Lower leg skin (tissue), 3 donors: ENCODE measurements around the gene ERC1.

Experiments used
- POLR2A ChIP-seq, 2 donors: fragments of 450-650 bp; IDR thresholded peaks; one replicate each; pipeline ENCODE4 v1.6.1; 2016 to 2017; ENCODE audit warnings: antibody characterized with exemption in 2 of 2, mild to moderate bottlenecking in 1 of 2, moderate library complexity in 1 of 2
- TF ChIP-seq, protein P1 (sequence below), 3 donors: fragments of 450-650 bp; IDR thresholded peaks; one replicate each; pipeline ENCODE4 v1.5.1; 2016; ENCODE audit warnings: antibody characterized with exemption in 3 of 3, mild to moderate bottlenecking in 3 of 3, moderate library complexity in 2 of 3

DNA sequence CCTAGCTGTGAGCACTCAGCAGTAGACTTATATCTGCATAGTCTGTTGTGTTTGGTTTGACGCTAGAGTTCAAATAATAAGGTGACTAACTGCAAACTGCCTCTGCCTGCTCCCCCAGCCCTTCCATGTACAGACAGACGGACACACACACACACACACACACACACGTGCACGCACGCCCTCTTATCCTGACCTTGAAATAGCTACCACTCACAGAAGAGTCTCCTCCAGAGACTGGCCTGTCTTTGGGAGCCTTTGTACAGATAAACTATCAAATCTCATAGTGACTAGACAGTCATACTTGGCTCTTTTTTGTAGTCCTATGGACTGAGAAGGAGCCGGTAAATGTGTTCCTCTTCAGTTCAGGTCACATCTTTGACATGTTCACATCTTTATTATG, 445.0 kb downstream of the ERC1 start:
- TF ChIP-seq, protein P1, sequence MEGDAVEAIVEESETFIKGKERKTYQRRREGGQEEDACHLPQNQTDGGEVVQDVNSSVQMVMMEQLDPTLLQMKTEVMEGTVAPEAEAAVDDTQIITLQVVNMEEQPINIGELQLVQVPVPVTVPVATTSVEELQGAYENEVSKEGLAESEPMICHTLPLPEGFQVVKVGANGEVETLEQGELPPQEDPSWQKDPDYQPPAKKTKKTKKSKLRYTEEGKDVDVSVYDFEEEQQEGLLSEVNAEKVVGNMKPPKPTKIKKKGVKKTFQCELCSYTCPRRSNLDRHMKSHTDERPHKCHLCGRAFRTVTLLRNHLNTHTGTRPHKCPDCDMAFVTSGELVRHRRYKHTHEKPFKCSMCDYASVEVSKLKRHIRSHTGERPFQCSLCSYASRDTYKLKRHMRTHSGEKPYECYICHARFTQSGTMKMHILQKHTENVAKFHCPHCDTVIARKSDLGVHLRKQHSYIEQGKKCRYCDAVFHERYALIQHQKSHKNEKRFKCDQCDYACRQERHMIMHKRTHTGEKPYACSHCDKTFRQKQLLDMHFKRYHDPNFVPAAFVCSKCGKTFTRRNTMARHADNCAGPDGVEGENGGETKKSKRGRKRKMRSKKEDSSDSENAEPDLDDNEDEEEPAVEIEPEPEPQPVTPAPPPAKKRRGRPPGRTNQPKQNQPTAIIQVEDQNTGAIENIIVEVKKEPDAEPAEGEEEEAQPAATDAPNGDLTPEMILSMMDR (IDR thresholded peaks at IDR 0.05), result no peak
- TF ChIP-seq POLR2A (IDR thresholded peaks at IDR 0.05), result no peak
